Cardiac muscle cell (in vitro differentiated cells and primary cell): ENCODE data around the gene NOSIP. TPM values are rescaled to one million over a fixed set of nuclear protein-coding genes. Genes with fewer than 3 reads are reported as not detected.
A peak's percentile ranks its signal among the peaks of the same experiment; 100 is the strongest.

Source experiments
- DNase-seq, 2 donors: peaks; one replicate each; pipeline versions ENCODE4 v3.0.0 to v3.0.0-alpha.2; 2010 to 2017; ENCODE audit warnings: low read depth in 1 of 2, low spot score in 1 of 2
- H3K27ac ChIP-seq: fragments of 200-600 bp; sonication (generic); 2 replicates; pipeline ENCODE4 v1.5.1; 2016
- H3K27me3 ChIP-seq: fragments of 200-600 bp; sonication (generic); 2 replicates; pipeline ENCODE4 v1.6.0; 2016; ENCODE audit warnings: control low read depth
- H3K36me3 ChIP-seq: fragments of 200-600 bp; sonication (generic); 2 replicates; pipeline ENCODE4 v1.5.1; 2016; ENCODE audit warnings: control low read depth
- H3K4me1 ChIP-seq: fragments of 200-600 bp; sonication (generic); 2 replicates; pipeline ENCODE4 v1.8.1; 2017; ENCODE audit warnings: low read depth, mild to moderate bottlenecking, mixed run types
- H3K4me3 ChIP-seq: fragments of 200-600 bp; sonication (generic); 2 replicates; pipeline ENCODE4 v1.5.1; 2016; ENCODE audit warnings: mild to moderate bottlenecking
- H3K9me3 ChIP-seq: fragments of 200-600 bp; sonication (generic); 2 replicates; pipeline ENCODE4 v1.5.1; 2017; ENCODE audit warnings: low read depth, mild to moderate bottlenecking, control low read depth
- polyA plus RNA-seq: library from polyadenylated mRNA; unstranded; fragments of >200 nt; fragmentation: Nextera tagmentation; extraction: Ambion mirVana; gene quantifications from 2 replicates; pipeline ENCODE4 v1.2.1, GENCODE V29; 2016
- total RNA-seq: library from RNA; depleted of rRNA; stranded (reverse); fragments of >200 nt; gene quantifications from 2 replicates; pipeline ENCODE4 v1.2.3, GENCODE V29; 2016
- TF ChIP-seq, protein P1 (sequence below): IDR thresholded peaks from 2 replicates; pipeline ENCODE4 v1.5.1; 2012; ENCODE audit warnings: low read depth, mild to moderate bottlenecking, low read length

The NOSIP gene
- total and polyA plus RNA-seq, 2 experiments from 2014 or later = 120 to 193 TPM

DNA sequence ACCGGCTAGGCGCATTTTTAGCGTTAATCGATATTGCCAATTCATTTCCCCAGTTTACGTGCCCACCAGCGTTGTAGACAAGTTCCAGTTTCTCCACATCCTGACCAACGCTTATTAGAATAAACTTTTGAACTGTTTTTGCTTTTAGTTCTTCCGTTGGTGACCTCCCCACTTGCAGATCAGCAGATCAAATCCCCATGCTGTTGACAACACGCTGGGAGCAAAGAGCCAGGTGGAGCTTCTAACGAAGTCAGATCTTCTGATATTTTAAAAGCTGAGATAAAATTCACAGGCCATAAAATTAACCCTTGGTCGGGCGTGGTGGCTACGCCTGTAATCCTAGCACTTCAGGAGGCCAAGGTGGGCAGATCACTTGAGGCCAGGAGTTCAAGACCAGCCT is 31.3 kb downstream of the NOSIP start:
- no peak for DNase-seq
- Histone ChIP-seq H3K9me3 (no peaks in the 10 kb centered on the region), H3K4me1 (no peaks in the 10 kb centered on the region), H3K27me3 (no peaks in the 10 kb centered on the region), H3K36me3 (no peaks in the 10 kb centered on the region), H3K4me3 (no peak overlapping the region), H3K27ac (peak overlapping the region; percentile 9)
- TF ChIP-seq, protein P1, sequence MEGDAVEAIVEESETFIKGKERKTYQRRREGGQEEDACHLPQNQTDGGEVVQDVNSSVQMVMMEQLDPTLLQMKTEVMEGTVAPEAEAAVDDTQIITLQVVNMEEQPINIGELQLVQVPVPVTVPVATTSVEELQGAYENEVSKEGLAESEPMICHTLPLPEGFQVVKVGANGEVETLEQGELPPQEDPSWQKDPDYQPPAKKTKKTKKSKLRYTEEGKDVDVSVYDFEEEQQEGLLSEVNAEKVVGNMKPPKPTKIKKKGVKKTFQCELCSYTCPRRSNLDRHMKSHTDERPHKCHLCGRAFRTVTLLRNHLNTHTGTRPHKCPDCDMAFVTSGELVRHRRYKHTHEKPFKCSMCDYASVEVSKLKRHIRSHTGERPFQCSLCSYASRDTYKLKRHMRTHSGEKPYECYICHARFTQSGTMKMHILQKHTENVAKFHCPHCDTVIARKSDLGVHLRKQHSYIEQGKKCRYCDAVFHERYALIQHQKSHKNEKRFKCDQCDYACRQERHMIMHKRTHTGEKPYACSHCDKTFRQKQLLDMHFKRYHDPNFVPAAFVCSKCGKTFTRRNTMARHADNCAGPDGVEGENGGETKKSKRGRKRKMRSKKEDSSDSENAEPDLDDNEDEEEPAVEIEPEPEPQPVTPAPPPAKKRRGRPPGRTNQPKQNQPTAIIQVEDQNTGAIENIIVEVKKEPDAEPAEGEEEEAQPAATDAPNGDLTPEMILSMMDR = no peak

DNA sequence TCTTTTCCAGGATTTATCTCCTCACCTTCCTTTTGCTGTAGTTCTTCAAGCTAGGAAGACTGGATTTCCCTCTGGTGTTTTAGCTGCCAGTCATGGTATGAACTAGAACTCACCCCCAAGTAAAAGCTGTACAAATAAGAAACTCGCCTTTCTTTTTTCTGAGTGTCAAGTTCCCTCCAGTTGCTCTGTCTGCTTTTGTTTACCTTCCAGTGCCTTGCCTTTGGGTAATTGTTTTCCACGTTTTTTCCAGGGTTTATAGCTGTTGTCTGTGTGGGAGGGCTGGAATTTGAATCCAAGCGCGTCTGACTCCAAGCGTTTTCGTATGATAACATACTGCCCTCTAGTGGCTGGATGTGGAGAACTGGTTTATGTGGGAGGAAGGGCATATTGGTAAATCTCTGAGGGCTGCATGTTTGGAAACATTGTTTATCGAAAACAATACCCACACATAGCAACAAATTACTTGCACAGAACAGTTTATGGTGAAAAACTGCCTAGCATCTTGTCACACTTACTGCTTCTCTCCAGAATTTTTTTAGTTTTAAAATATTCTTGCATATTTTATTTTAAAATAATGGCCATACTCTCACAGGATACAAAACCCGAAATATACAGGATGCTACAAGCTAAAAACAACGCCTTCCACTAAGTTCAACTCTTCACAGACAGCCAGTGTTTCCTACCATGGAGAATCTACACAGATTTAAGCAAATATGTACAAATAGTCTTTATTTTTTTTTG is 33.4 kb downstream of the NOSIP start:
- no peak overlapping the region for H3K27ac ChIP-seq

DNA sequence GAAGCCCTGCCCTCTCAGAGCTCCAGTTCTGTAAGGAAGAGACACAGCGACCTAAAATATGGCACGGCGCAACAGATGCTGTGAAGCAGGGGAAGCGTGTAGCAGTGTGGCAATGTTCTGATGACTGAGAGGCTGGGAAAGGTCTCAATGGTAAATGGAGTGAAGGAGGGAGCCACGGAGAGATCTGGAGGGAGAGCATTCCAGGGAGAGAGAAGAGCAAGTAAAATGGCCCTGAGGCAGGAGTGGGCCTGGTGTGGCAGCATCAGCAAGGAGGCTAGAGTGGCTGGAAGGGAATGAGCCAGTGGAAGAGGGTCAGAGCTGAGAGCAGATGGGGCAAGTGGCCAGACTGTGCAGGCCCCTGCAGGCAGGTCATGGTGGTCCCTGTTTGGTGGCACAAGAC is 36.2 kb downstream of the NOSIP start:
- Histone ChIP-seq H3K27ac (no peak overlapping the region), H3K4me1 (no peaks in the 10 kb centered on the region), H3K27me3 (no peaks in the 10 kb centered on the region), H3K9me3 (no peaks in the 10 kb centered on the region), H3K4me3 (no peak overlapping the region), H3K36me3 (no peaks in the 10 kb centered on the region)
- DNase-seq = no peak
- TF ChIP-seq, protein P1 = no peak

More for the DNA sequence above, 33.4 kb downstream of the NOSIP start:
- H3K36me3 ChIP-seq = no peaks in the 10 kb centered on the region
- no peaks in the 10 kb centered on the region for H3K9me3 ChIP-seq
- no peaks in the 10 kb centered on the region for H3K27me3 ChIP-seq
- TF ChIP-seq, protein P1 = peak; percentile 78
- no peaks in the 10 kb centered on the region for H3K4me1 ChIP-seq
- DNase-seq = peak; percentile 89 to 93
- H3K4me3 ChIP-seq = no peak overlapping the region

DNA sequence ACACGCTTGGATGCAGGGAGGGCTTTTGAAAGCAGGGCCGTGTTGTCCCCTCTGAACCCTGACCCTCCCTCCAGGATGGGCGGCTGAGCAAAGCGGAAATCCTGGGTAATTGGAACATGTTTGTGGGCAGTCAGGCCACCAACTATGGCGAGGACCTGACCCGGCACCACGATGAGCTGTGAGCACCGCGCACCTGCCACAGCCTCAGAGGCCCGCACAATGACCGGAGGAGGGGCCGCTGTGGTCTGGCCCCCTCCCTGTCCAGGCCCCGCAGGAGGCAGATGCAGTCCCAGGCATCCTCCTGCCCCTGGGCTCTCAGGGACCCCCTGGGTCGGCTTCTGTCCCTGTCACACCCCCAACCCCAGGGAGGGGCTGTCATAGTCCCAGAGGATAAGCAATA is 37.3 kb downstream of the NOSIP start:
- no peaks in the 10 kb centered on the region for H3K27me3 ChIP-seq
- H3K4me3 ChIP-seq = no peak overlapping the region
- no peak overlapping the region for H3K27ac ChIP-seq
- no peaks in the 10 kb centered on the region for H3K36me3 ChIP-seq
- DNase-seq = no peak
- no peaks in the 10 kb centered on the region for H3K9me3 ChIP-seq
- no peaks in the 10 kb centered on the region for H3K4me1 ChIP-seq
- TF ChIP-seq, protein P1 = no peak

DNA sequence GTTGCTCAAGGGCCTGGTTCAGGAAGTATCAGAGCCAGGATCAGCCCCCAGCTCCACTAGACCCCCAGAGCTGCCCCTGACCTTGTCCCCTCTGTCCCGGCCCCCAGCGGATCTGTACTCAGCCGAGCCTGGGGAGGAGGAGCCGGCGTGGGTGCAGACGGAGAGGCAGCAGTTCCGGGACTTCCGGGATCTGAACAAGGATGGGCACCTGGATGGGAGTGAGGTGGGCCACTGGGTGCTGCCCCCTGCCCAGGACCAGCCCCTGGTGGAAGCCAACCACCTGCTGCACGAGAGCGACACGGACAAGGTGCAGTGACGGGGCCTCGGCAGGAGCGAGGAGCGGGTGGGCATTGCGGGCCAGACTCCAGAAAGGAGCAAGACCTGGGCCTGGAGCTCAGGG is 37.9 kb downstream of the NOSIP start:
- TF ChIP-seq, protein P1 = no peak

More for the DNA sequence above, 37.9 kb downstream of the NOSIP start:
- no peak for DNase-seq
- Histone ChIP-seq H3K9me3 (no peaks in the 10 kb centered on the region), H3K27me3 (no peaks in the 10 kb centered on the region), H3K27ac (no peak overlapping the region), H3K4me1 (no peaks in the 10 kb centered on the region), H3K4me3 (no peak overlapping the region), H3K36me3 (no peaks in the 10 kb centered on the region)
